Activated CD4-positive, alpha-beta T cell treated with anti-CD3 and anti-CD28 coated beads for 4 hours (primary cell): Measurements from ENCODE around the gene PAIP2.
"Not testable (repeated sequence)": the region's sequence is repeated elsewhere in the genome, so short reads cannot be mapped to it uniquely, and the experiment has no call there.

Experiments
- DNase-seq, 2 donors: peaks; one replicate each; pipeline ENCODE4 v3.0.0-alpha.2; 2020

PAIP2 gene, protein sequence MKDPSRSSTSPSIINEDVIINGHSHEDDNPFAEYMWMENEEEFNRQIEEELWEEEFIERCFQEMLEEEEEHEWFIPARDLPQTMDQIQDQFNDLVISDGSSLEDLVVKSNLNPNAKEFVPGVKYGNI

DNA sequence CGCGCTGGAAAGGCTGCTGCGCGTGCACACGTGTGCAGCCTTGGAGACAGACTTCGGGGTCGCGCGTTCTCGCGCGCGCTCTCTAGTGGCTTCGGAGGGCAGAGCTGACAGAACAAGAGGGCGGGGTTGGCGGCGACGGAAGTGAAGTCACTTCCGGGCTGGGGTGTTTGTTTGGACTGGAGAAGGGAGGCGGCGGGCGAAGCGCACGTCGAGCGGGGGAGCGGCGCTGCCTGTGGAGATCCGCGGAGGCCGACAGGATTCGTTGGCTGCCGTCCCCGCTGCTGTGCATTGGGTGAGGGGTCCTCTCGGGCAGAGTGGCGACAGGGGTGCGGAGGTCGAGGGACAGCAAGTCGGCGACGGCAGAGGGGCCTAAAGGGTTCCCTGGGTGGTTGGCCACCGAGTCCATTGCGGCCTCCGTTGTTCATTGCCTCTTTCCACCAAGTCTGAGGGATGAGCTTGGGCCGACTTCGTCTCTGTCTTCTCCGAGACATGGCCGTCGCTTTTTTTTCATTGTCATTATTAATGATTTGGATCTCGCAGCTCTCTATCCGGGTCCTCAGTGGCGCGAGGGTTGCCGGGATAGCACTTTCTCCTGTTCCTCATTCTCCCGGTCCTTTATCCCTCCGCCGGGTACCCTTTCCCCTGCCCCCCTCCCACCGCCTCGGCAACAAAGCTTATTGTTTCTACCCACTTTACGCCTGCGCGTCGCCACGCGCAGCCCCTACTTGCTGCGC lies at the start of gene PAIP2:
Gene PAIP2 (plus strand): TSS at position 166 of the 734 bp plus-strand sequence. CDS start 21,931 bp downstream, outside the sequence.
- DNase-seq: peak; percentile 95 to 97

DNA sequence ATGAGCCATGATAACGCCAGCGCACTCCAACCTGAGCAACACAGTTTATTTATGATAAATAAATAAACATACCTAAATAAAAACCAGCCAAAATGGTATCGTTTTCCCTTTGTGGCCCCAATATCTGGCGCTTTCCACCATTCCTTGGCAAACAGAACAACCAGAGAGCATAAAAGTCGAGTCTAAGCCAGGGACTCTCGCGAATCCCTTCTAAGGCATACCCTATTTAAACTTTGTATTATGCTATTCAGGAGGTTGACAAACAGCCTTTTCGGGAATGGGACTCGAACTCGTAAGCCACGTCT lies 48.5 kb upstream of the PAIP2 start:
- DNase-seq: no peak

DNA sequence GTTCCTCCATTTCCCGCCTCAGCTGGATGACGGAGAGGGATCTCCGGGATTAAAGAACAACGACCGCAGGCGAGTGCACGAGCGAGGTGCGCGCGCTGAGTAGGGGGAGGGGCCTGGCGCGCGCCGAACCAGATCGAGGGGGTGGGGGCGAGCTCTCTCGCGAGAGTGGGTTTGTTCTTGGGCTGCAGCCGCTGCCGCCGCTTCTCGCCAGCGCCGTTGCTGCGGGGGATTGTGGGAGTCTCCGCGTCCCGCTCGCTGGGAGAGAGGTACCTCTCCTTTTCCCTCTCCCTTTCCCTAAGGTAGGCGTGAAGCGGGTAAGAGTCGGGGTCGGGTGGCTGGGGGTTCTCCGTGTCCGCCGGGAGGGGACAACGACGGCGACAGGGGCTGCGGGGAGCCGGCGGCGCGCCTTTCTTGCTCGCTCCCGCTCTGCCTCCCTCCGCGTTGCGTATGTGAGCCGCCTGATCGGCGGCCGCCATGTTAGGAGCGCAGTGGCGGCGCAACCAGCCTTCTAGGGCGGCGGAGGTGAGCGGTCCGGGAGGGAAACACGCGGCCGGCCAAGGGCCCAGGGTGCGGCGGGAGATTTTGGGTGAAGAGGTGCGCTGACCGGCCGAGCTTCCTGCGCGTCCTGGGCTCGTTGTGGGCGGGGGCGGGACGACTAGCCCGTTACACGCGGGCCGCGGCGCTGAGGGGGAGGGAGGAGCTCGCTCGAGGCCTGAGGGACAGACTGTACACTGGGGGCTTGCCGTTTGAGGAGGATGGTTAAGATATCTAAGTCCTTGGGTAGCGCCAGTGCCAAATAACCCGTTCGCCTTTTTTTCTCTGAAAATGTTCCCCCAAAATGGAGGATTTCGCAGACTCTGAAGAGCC lies 47.9 kb upstream of the PAIP2 start, which contains the start of gene MATR3:
Gene MATR3 (plus strand): TSS at position 234 of the 867 bp plus-strand sequence. CDS start 13,676 bp downstream, outside the sequence.
- DNase-seq: peak; percentile 94 to 95

DNA sequence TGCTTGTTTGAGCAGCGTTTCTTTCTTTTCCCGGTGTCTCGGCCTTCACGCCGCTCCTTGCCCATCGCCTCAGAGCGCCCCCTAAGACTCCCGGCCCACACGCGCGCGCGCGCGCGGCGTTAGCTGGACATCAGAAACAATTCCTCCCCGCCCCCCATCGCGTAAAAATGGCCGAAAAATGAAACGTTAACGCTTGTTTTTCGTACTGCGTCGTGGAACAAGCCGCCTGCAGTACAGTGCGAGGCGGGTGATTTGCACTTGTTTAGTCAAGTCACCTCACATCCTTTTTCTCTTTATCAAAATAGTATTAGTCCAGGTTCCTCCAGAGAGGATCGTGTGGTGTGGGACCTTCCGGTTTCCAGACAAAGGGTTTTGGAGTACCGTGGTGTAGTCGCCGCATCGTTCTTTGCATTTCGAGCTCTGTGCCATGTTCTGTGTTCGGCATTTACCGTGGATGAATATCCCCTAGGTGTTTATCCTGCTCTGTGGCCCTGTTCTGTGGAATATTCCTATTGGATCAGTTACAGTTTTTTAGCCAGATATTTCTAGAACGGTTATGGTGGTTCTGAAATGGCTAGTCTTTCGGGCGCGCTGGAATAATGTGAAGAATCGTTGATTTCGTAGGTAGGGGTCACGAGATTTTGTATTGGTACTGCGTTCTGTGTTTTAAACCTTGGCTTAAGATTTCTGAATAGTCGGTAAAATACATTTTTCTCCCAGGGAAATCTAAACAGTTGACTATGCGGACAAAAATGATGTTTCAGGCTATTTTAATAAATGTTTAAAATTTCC lies 47.1 kb upstream of the PAIP2 start:
- peak; percentile 47 to 60 for DNase-seq

DNA sequence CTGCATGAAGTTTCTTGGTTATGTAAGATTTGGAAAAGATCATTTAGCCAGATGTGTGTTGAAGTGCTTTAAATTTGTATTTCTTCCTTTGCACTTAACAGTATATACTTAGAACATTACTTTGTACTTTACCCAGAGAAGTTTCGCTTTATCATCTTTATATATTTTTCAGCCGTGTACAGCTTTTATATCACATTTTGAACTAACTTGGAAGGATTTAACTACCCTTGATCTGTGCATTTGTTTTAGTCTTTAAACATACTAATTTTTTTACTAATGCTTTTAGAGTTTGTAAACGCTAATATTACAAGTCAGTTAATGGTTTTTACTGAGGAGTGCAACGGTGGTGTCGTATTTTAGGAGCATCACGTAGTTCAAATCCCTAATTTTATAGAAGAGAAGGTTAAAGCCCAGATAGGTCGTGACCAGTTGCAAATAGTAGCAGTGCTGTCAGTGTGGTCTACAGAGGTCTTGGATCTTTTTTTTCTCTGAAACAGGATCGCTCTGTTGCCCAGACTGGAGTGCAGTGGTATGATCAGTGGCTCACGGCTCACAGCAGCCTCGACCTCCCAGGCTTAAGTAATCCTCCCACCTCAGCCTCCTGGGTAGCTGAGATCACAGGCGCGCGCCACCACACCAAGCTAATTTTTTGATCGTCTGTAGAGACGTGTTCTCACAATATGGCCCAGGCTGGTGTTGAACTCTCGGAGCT lies 46.2 kb upstream of the PAIP2 start:
- DNase-seq: no peak

DNA sequence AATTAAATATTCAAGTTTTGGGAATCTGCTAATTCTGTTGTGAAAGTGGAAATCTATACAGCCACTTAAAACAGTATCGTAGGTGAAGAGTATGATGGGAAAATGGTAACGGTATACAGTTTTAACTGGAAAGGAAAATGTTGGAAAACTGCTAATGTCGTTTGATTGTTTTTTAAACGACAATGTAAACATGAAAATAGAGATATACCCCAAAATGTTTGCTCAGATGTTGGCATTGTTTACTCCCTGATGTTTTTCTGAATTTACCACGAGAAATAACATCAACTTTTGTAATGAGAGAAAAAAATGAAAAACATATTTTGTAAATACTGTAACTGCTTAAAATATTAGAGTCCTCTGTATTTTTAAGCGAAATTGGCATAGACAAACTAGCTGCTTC lies 45.5 kb upstream of the PAIP2 start:
- no peak for DNase-seq

DNA sequence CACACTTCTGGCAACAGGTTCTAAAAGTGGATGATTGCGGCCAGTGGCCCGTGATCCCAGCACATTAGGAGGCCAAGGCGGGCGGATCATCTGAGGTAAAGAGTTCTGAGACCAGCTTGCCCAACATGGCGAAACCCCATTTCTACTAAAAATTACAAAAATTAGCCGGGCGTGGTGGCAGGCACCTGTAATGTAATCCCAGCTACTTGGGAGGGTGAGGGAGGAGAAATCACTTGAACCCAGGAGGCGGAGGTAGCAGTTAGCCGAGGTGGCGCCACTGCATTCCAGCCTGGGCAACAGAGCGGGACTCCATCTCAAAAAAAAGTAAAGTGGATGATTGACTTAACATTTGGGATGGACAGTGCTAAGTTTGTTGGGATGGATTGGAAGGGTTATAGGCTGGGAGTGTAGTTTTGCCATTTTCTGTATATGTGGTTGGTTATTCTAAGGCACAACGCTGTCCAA lies 44.8 kb upstream of the PAIP2 start:
- no peak for DNase-seq

DNA sequence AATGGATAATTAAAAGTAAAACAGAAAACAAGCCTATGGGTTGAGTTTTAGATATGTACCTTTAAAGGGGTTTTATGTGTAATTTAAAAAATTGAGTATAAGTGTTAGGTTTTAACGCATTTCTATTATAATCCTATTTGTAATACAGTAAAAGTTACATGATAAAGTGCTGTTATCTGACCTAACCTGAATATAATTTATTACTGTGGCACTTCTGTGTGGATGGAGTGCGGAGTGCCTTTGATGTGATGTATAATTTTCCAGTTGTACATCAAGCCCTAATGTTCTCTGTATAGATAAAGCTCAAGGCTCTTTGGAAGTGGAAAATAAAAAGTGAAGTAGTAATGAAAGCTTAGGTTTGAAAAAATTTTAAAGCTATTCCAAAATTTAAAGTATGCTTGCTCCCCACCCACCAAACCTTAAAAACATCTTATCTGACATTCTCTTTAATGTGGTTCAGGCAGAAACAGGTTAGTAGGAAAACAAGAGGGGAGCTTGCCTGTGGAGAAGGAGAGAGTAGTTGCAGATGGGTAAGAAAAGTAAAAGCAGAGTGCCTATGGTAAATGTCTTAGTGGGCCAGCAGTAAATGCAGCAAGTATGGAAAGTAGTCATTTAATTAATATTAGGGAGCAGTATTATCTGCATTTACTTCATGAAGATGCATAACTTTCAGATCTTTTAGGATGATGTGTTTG lies 44.1 kb upstream of the PAIP2 start:
- no peak for DNase-seq

DNA sequence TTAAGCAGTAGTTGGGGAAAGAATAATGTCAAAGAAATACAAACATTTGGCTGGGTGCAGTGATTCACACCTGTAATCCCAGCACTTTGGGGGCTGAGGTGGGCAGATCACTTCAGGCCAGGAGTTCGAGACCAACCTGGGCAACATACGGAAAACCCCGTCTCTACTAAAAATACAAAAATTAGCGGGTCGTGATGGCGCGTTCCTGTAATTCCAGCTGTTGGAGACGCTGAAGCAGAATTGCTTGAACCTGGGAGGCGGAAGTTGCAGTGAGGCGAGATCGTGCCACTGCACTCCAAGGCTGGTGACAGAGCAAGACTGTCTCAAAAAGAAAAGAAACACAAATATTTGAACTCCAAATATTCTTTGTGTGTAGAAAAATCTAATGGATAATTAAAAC lies 43.4 kb upstream of the PAIP2 start:
- no peak for DNase-seq

DNA sequence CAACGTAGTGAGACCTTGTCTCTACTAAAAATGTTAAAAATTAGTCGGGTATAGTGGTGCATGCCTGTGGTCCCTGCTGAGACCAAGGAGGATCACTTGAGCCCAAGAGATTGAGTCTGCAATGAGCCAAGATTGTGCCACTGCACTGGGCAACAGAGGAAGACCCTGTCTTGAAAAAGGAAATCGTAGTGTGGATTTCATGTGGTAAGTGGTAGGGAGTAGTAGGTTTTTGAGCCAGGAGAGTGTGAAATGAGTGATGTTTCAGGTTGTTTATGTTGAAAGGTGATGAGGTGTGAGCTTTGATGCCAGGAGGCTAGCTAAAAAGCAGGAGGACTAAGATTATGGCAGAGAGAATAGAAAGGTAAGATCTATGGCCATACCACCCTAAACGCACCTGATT lies 42.2 kb upstream of the PAIP2 start:
- DNase-seq: no peak

DNA sequence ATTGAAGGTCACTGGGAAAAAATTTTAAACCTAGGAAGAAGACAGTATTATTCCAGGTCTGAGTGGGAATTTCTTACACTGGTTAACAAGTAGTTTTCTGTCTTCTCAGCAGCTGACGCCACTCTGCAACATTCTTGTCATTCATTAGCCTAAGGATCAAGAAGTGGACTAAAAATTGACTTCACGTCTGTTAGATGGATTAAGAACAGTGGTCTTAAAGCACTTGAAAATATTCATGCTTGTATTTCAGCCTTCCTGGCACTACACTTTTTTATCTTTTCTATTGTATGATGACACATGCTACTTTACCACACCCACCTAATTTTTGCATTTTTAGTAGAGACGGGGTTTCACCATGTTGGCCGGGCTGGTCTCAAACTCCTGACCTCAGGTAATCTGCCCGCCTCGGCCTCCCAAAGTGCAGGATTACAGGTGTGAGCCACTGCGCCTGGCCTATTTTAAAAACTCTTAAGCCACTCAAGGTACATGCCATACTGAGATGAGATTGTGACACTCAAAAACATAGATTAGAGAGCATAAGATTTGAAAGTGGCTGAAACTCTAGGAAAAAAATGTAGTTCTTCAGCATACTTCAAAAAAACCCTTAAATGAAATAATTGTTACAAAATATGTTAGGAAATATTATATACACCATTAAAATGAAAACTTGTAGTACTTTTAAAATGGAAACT lies 39.7 kb upstream of the PAIP2 start:
- no peak for DNase-seq

DNA sequence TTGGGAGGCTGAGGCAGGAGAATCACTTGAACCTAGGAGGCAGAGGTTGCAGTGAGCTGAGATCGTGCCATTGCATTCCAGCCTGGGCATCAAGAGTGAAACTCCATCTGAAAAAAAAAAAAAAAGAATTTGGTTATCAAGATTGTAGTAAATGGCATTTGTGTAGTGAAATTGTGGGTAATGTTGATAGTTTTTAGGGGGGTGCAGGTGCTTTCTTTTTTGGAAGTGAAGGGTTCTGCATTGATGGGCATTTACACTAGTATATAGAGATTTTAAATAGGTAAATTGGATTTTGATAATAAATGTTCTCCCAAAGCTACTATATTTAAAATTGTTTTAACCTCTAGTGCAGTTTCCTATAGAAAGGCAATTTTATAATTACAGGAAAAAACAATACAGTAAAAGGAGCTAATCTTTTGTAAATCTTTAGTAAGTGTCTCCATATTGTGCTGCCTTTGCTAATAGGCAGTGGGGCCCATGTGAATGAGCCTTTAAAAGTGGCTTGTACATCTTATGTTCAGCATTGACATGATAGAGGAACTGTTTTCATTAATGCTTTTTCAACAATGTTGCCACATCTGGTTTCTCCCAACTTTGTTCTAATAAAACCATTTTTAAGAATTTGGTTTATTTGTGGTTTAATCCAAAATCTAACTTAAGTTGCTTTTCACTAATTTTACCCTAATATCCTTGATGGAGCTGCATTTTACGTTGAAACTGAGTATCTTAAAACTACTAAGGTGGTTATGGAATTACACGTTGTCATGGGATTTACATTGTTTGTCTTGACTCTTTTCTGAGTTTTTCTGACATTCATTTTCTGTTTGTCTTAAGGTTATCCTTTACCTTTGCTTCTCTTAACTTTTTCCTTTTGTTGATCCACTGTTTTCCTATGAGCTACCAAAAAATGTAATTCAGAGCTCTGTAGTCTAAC lies 37.0 kb upstream of the PAIP2 start:
- no peak for DNase-seq

DNA sequence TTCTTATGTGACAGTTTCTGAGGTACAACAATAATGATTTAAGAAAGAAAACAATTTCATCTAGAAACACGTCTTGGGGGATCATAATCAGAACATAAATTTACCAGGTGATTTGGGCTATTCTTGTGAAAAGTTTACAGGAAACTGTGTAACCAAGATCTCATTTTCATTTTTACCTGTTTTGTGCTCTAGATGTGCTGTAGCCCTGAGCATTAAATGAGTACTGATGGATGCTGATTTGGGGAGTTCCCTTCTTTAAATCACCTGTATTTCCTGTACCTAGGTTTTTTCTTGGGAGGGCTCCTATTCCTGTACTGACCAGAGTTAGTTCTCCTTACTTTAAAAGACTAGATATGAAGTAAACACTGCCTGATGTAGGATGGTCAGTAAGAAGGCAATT lies 35.5 kb upstream of the PAIP2 start:
- DNase-seq: no peak

DNA sequence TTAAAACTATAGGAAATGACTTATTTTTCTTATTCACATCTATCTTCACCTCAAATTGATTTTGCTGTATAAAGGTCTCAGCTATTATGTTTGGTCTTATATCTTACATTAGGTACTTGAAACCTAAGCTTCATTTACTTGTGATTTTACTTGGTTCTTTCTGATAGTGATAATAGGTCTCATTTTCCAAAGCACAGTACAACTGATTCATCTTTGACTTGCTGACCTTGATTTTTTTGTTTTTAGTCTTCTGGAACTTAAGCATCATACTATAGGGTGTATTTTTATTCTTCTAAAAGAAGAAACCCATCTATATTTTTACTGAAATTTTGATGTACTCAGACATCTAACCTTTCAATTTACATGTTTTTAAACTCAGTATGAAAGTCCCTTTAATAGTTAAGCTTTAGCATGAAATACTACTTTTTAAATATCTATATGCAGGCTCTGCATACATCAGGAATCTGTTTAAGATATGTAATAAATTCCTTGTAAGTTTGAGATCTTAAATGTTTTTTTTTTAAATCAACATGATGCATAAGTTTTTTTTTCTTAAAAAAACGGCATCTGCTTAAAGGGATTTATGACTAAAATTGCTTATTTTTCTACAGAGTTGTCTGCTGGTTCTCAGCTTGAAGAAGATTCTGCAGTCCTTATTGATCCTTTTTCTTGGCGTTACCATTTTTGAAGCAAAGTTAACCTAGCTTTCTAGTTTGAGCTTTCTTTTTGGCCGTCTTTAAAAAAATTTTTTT lies 34.9 kb upstream of the PAIP2 start:
- DNase-seq: no peak

DNA sequence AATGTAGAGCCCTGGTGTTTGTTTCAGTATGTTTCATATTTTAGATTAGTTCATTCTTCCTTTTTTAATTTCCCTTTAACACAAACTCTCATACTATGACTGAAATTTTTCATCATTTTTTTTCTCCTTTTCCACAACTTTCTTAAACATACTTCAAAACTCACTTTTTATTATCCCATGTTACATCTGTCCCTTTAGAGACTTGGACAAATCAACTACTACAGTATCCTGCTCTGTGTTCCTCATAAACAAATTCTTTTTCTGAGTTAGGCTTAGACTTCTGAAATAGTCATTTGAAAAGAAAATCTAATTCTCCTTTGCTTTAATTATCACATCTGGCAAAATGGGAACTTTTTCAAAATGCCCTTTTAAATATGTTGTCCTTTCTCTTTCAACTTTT lies 32.9 kb upstream of the PAIP2 start:
- DNase-seq: no peak

DNA sequence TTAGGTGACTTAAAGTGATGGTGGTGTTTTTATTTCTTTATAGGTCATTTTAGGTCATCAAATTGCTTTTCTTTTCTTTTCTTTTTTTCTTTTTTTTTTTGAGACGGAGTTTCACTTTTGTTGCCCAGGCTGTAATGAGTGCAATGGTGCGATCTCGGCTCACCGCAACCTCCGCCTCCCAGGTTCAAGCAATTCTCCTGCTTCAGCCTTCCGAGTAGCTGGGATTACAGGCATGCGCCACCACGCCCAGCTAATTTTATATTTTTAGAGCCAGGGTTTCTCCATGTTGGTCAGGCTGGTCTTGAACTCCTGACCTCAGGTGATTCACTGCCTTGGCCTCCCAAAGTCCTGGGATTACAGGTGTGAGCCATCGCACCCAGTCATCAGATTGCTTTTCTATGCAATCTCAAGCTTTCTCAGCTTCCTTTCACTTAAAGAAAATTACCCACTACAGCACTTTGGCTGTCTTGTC lies 30.9 kb upstream of the PAIP2 start:
- DNase-seq: not testable (repeated sequence)

DNA sequence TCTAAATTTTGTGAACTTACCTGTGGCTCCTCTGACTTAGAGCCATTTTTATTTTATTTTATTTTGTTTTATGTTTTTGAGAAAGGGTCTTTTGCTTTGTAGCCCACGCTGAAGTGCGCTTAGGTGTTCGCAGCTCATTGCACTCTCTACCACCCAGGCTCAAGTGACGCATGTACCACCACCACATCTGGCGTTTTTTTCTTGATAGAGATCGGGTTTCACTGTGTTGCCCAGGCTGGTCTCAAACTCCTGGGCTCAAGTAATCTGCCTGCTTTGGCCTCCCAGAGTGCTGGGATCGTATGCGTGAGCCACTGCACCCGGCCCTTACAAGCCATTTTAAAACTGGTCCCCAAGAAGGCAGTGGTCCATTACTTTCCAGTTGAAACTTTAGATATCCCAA lies 29.6 kb upstream of the PAIP2 start:
- DNase-seq: no peak

DNA sequence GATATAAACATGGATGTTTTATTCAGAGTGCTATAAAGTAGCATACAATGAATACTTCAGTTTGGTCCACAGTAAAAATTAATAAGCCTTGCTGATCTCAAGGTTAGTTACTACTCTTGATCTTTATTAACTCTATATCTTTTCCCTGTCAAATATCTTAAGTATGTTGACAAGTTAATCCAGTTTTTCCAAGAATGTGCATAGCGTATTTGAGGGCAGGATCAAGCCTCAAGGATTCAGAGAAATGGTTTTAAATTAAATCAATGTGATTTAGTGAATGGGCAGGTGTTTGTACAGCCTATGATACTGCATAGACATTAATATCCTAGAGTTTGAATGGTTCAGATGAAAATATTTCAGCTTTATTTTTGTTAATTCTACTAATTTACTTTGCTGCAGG lies 27.4 kb upstream of the PAIP2 start:
- DNase-seq: no peak

DNA sequence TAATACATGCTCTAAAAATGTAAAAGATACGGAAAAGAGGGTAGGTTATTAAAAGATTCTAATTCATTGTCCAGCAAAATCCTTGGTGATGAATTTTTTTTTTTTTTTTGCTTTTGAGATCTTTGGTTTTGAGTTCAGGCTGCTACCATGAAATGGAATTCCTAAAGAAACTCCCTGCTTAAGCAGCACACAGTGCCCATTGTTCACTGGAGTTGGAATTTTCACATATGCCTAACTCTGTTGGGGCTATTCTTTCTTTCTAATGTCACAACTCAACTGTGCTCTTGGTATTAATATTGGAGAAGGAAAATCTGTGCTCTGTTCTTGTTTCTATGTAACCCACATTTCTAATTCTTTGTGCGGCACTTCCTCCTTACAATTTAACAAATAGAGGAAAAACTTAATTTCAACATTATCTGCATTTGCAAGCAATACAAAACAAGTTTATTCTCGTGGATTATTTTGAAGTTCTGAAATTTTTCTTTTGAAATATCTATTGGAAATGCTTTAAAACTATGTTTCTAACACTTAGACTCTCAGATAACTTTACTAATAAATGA lies 26.5 kb upstream of the PAIP2 start:
- no peak for DNase-seq
